ENCODE results near the gene CLEC20A.

- TF ChIP-seq CTCF (IDR thresholded peaks at IDR 0.05), result no peak
- TF ChIP-seq EP300 (IDR thresholded peaks at IDR 0.05), result no peak
Observed at GRCh38 chr1:178500936-178501554, 4.3 kb upstream of the CLEC20A start.

Measured in ovary (tissue), 3 donors.